Skin epidermis (tissue), 12 donors: ENCODE data around the gene FBXL7.

Source experiments
- H3K27ac ChIP-seq, 21 experiments: fragments of 200-600 bp; sonication (generic) in 11 of 21; one replicate each; pipeline ENCODE4 v1.5.0; 2020; ENCODE audit warnings: mild to moderate bottlenecking in 3 of 21, inconsistent platforms in 2 of 21, moderate library complexity in 2 of 21
- H3K4me3 ChIP-seq, 7 experiments: fragments of 200-600 bp; sonication (generic) in 2 of 7; one replicate each; pipeline ENCODE4 v1.5.0; 2020; ENCODE audit warnings: inconsistent platforms in 2 of 7, mild to moderate bottlenecking in 2 of 7, moderate library complexity in 1 of 7

The FBXL7 gene

GRCh38 chr5:15601274-15601673 lies 101.3 kb downstream of the FBXL7 start:
- H3K4me3 ChIP-seq, result no peak overlapping the region
- H3K27ac ChIP-seq, result no peak overlapping the region

- H3K27ac ChIP-seq, result no peak overlapping the region
- no peak overlapping the region for H3K4me3 ChIP-seq
Measured at GRCh38 chr5:15601853-15602252, 101.9 kb downstream of the FBXL7 start.

GRCh38 chr5:15604986-15605385 lies 105.0 kb downstream of the FBXL7 start:
- no peak overlapping the region for H3K4me3 ChIP-seq
- no peak overlapping the region for H3K27ac ChIP-seq

GRCh38 chr5:15606197-15606596 lies 106.2 kb downstream of the FBXL7 start:
- no peak overlapping the region for H3K27ac ChIP-seq
- H3K4me3 ChIP-seq, result no peak overlapping the region

- H3K27ac ChIP-seq, result no peak overlapping the region
- H3K4me3 ChIP-seq, result no peak overlapping the region
Measured at GRCh38 chr5:15607076-15607475, 107.1 kb downstream of the FBXL7 start.

GRCh38 chr5:15609076-15609725 lies 109.2 kb downstream of the FBXL7 start:
- H3K27ac ChIP-seq, result no peak overlapping the region
- H3K4me3 ChIP-seq, result no peak overlapping the region

- H3K4me3 ChIP-seq, result no peak overlapping the region
- no peak overlapping the region for H3K27ac ChIP-seq
Measured at GRCh38 chr5:15610216-15610615, 110.2 kb downstream of the FBXL7 start.

GRCh38 chr5:15611008-15611407 lies 111.0 kb downstream of the FBXL7 start:
- Histone ChIP-seq H3K27ac (no peak overlapping the region), H3K4me3 (no peak overlapping the region)

GRCh38 chr5:15612915-15613635 lies 113.1 kb downstream of the FBXL7 start:
- no peak overlapping the region for H3K4me3 ChIP-seq

GRCh38 chr5:15614679-15615078 lies 114.7 kb downstream of the FBXL7 start:
- no peak overlapping the region for H3K27ac ChIP-seq
- no peak overlapping the region for H3K4me3 ChIP-seq

More at GRCh38 chr5:15612915-15613635, 113.1 kb downstream of the FBXL7 start:
- no peak overlapping the region for H3K27ac ChIP-seq

- no peak overlapping the region for H3K27ac ChIP-seq
- no peak overlapping the region for H3K4me3 ChIP-seq
Measured at GRCh38 chr5:15615859-15616258, 115.9 kb downstream of the FBXL7 start.

GRCh38 chr5:15618938-15619337 lies 119.0 kb downstream of the FBXL7 start:
- H3K4me3 ChIP-seq, result no peak overlapping the region
- H3K27ac ChIP-seq, result no peak overlapping the region

- Histone ChIP-seq H3K4me3 (no peak overlapping the region), H3K27ac (peak overlapping the region in 10 of 21 experiments; percentile 36 to 78 (median 58))
Measured at GRCh38 chr5:15620501-15620900, 120.5 kb downstream of the FBXL7 start.

GRCh38 chr5:15621094-15621493 lies 121.1 kb downstream of the FBXL7 start:
- Histone ChIP-seq H3K4me3 (no peak overlapping the region), H3K27ac (peak overlapping the region in 12 of 21 experiments; percentile 36 to 78 (median 60))

- Histone ChIP-seq H3K27ac (no peak overlapping the region), H3K4me3 (no peak overlapping the region)
Measured at GRCh38 chr5:15623794-15624193, 123.8 kb downstream of the FBXL7 start.

- H3K27ac ChIP-seq, result peak overlapping the region in 2 of 21 experiments; percentile 36 to 42
Measured at GRCh38 chr5:15627109-15627508, 127.1 kb downstream of the FBXL7 start.

GRCh38 chr5:15627647-15628046 lies 127.7 kb downstream of the FBXL7 start:
- Histone ChIP-seq H3K4me3 (no peak overlapping the region), H3K27ac (peak overlapping the region in 2 of 21 experiments; percentile 36 to 42)

More at GRCh38 chr5:15627109-15627508, 127.1 kb downstream of the FBXL7 start:
- H3K4me3 ChIP-seq, result no peak overlapping the region

- Histone ChIP-seq H3K27ac (no peak overlapping the region), H3K4me3 (no peak overlapping the region)
Measured at GRCh38 chr5:15630441-15630840, 130.5 kb downstream of the FBXL7 start.

- no peak overlapping the region for H3K27ac ChIP-seq
- H3K4me3 ChIP-seq, result no peak overlapping the region
Measured at GRCh38 chr5:15634591-15635288, 134.8 kb downstream of the FBXL7 start.

GRCh38 chr5:15635289-15635616 lies 135.3 kb downstream of the FBXL7 start:
- no peak overlapping the region for H3K4me3 ChIP-seq
- H3K27ac ChIP-seq, result no peak overlapping the region

- no peak overlapping the region for H3K27ac ChIP-seq
- H3K4me3 ChIP-seq, result no peak overlapping the region
Measured at GRCh38 chr5:15637345-15637744, 137.4 kb downstream of the FBXL7 start.
